Ovary (tissue), 3 donors: Measurements from ENCODE around the gene CCDC188.

ENCODE experiments used
- CTCF ChIP-seq, 3 donors: fragments of 450-650 bp in 2 of 3; fragments of 200-600 bp in 1 of 3; IDR thresholded peaks; one replicate each; pipeline versions ENCODE4 v1.5.1 to v1.8.0; 2016 to 2022; ENCODE audit warnings: antibody characterized with exemption in 3 of 3, mild to moderate bottlenecking in 1 of 3
- EP300 ChIP-seq: sonication (generic); formaldehyde crosslinking; IDR thresholded peaks from one replicate; pipeline ENCODE4 v1.6.1; 2017; ENCODE audit warnings: antibody characterized with exemption
- POLR2A ChIP-seq: fragments of 450-650 bp; IDR thresholded peaks from one replicate; pipeline ENCODE4 v1.6.1; 2017; ENCODE audit warnings: antibody characterized with exemption, mild to moderate bottlenecking, moderate library complexity
- donor health status: DM: no; HTN: no; CAD: no.

DNA sequence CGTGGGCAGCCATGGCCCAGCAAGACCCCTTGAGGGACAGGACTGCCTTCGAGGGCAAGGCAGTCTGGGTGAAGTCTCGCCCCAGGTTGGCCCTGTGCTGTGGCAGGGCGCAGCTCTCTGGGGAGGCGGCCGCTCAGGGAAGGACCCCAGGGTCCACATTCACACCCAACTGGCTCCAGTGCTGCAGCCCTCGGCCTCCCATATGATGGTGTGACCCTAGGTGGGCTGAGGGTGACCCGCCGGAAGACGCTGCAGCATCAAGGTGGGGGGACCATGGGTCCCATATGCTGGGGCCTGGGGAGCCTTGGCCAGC, 28.0 kb upstream of the CCDC188 start:
- TF ChIP-seq CTCF (IDR thresholded peaks at IDR 0.05), result no peak
- TF ChIP-seq POLR2A, result no peak
- TF ChIP-seq EP300, result no peak
